B cell (primary cell): Measurements from ENCODE around the gene PNPLA2. TPM values are rescaled to one million over a fixed set of nuclear protein-coding genes. Genes with fewer than 3 reads are reported as not detected.
A peak's percentile ranks its signal among the peaks of the same experiment; 100 is the strongest.

Experiments
- ATAC-seq: fragments of 200-7000 bp; cut with Tn5 transposase; one replicate; pipeline ENCODE4 v1.10.0; 2021; ENCODE audit warnings: low read depth, mild to moderate bottlenecking, moderate number of reproducible peaks, moderate library complexity
- CTCF ChIA-PET: fragments of 350-600 bp; sonication (Branson Sonifier 250); formaldehyde crosslinking; loops from one replicate; lab custom pipeline; 2021; ENCODE audit warnings: antibody characterized with exemption, inconsistent platforms; lab: Charles Lee
- POLR2A ChIA-PET: fragments of 350-600 bp; sonication (Branson Sonifier 250); formaldehyde crosslinking; loops from one replicate; lab custom pipeline; 2021; ENCODE audit warnings: antibody characterized with exemption; lab: Charles Lee
- DNase-seq: peaks from one replicate; pipeline ENCODE4 v3.0.0; 2013
- H2AFZ ChIP-seq: 2 replicates; pipeline ENCODE4 v1.6.1; 2012; ENCODE audit warnings: mild to moderate bottlenecking, low read depth, low read length; ENCODE audit not compliant: insufficient read depth, poor library complexity, severe bottlenecking
- H3K27ac ChIP-seq, 2 donors: 1 replicate in 1 of 2; 2 replicates in 1 of 2; pipeline ENCODE4 v1.5.1; 2012 to 2013; ENCODE audit warnings: low read length in 2 of 2, mild to moderate bottlenecking in 2 of 2, moderate library complexity in 1 of 2
- H3K27me3 ChIP-seq, 4 experiments: fragments of 200-600 bp in 1 of 4; sonication (generic) in 1 of 4; replicated peaks in 1 of 4; 1 replicate in 2 of 4; 2 replicates in 2 of 4; pipeline versions ENCODE4 v1.6.1 to v1.7.0; 2013 to 2016; ENCODE audit warnings: low read length in 3 of 4, mild to moderate bottlenecking in 2 of 4, mixed read lengths in 1 of 4, moderate library complexity in 1 of 4; ENCODE audit not compliant: insufficient read depth in 4 of 4, control insufficient read depth in 3 of 4; ENCODE audit errors: control extremely low read depth in 1 of 4
- H3K36me3 ChIP-seq, 2 experiments: replicated peaks in 1 of 2; 1 replicate in 1 of 2; 2 replicates in 1 of 2; pipeline versions ENCODE4 v1.6.1 to v1.7.1; 2013; ENCODE audit warnings: low read length in 1 of 2; ENCODE audit not compliant: insufficient read depth in 2 of 2, control insufficient read depth in 1 of 2; ENCODE audit errors: control extremely low read depth in 1 of 2, extremely low read depth in 1 of 2
- H3K4me1 ChIP-seq, 2 donors: fragments of 200-600 bp in 1 of 2; sonication (generic) in 1 of 2; 1 replicate in 1 of 2; 2 replicates in 1 of 2; pipeline versions ENCODE4 v1.5.1 to v1.6.1; 2013 to 2017; ENCODE audit warnings: low read length in 2 of 2; ENCODE audit not compliant: control insufficient read depth in 2 of 2, insufficient read depth in 2 of 2
- H3K4me2 ChIP-seq: replicated peaks from 2 replicates; pipeline ENCODE3; 2012; ENCODE audit warnings: mild to moderate bottlenecking, low read depth, low read length; ENCODE audit not compliant: poor library complexity, severe bottlenecking
- H3K4me3 ChIP-seq, 5 experiments: fragments of 200-600 bp in 1 of 5; sonication (generic) in 1 of 5; 1 replicate in 3 of 5; 2 replicates in 2 of 5; pipeline versions ENCODE4 v1.5.1 to v1.7.0; 2011 to 2016; ENCODE audit warnings: low read length in 4 of 5, mild to moderate bottlenecking in 4 of 5, low read depth in 2 of 5, control low read depth in 1 of 5, moderate library complexity in 1 of 5; ENCODE audit not compliant: insufficient read depth in 1 of 5; ENCODE audit errors: control extremely low read depth in 1 of 5, extremely low read depth in 1 of 5
- H3K79me2 ChIP-seq: fragments of 200-600 bp; sonication (generic); one replicate; pipeline ENCODE4 v1.6.0; 2016; ENCODE audit warnings: low read length; ENCODE audit not compliant: control insufficient read depth, insufficient read depth
- H3K9ac ChIP-seq: fragments of 200-600 bp; sonication (generic); 2 replicates; pipeline ENCODE4 v1.6.1; 2017; ENCODE audit warnings: mild to moderate bottlenecking, low read length, moderate library complexity
- H3K9me3 ChIP-seq, 3 donors: one replicate each; pipeline versions ENCODE4 v1.6.1 to v1.7.1; 2013; ENCODE audit warnings: low read length in 2 of 3; ENCODE audit not compliant: control insufficient read depth in 2 of 3, insufficient read depth in 1 of 3; ENCODE audit errors: control extremely low read depth in 1 of 3
- H4K20me1 ChIP-seq: 2 replicates; pipeline ENCODE4 v1.6.0; 2012; ENCODE audit warnings: mild to moderate bottlenecking, low read length; ENCODE audit not compliant: insufficient read depth, control insufficient read depth, poor library complexity, severe bottlenecking
- H3K27ac Mint-ChIP-seq: one replicate; pipeline ENCODE4 v1.8.0; 2021; ENCODE audit warnings: mixed read lengths
- H3K27me3 Mint-ChIP-seq: one replicate; pipeline ENCODE4 v1.8.0; 2021; ENCODE audit warnings: mixed read lengths
- H3K4me1 Mint-ChIP-seq: one replicate; pipeline ENCODE4 v1.8.0; 2021; ENCODE audit warnings: mixed read lengths
- H3K4me3 Mint-ChIP-seq: one replicate; pipeline ENCODE4 v1.8.0; 2021; ENCODE audit warnings: mixed read lengths
- H3K9me3 Mint-ChIP-seq: one replicate; pipeline ENCODE4 v1.8.0; 2022; ENCODE audit warnings: mixed read lengths; ENCODE audit not compliant: insufficient read depth
- CTCF ChIP-seq: fragments of 200-600 bp; IDR thresholded peaks from one replicate; pipeline ENCODE4 v1.8.0; 2022; ENCODE audit warnings: antibody characterized with exemption, mild to moderate bottlenecking
- EZH2 ChIP-seq: IDR thresholded peaks from 2 replicates; pipeline ENCODE4 v1.6.1; 2012; ENCODE audit warnings: borderline replicate concordance, low read depth, mild to moderate bottlenecking, moderate library complexity, low read length; ENCODE audit not compliant: insufficient read depth, poor library complexity, severe bottlenecking
- WGBS: methylation state at CpG from one replicate; pipeline ENCODE4 v1.1.5; 2013; ENCODE audit warnings: missing lambda C conversion rate; ENCODE audit not compliant: insufficient coverage; 5-methylcytosine and 5-hydroxymethylcytosine counted together
- intact Hi-C: fragments of 100-400 bp; cut with micrococcal nuclease; formaldehyde crosslinking; loops from one replicate; pipeline ENCODE4 v1.10.0; 2022
- polyA plus RNA-seq: library from polyadenylated mRNA; depleted of rRNA; stranded (reverse); fragments of >200 nt; gene quantifications from 2 replicates; pipeline ENCODE4 v1.2.3, GENCODE V29; 2012
- total RNA-seq, 2 donors: library from RNA; stranded (reverse); fragments of 120-200 nt in 1 of 2; gene quantifications; 1 replicate in 1 of 2; 2 replicates in 1 of 2; pipeline versions ENCODE4 v1.2.3 to v1.2.4, GENCODE V29; 2013 to 2022

Gene PNPLA2
- total and polyA plus RNA-seq, 2 donors (not counting 1 experiment from before 2014, with no cell fraction given) = 208 to 276 TPM

GRCh38 chr11:810040-810567 is 8.6 kb upstream of the PNPLA2 start:
- Histone ChIP-seq H3K36me3 (peaks cover 2 to 24% of the 10 kb centered on the region in 2 experiments), H3K4me2 (peak overlapping the region; percentile 87), H3K27ac (peak overlapping the region; percentile 83 to 94), H4K20me1 (peaks cover 36% of the 10 kb centered on the region), H3K9me3 (no peaks in the 10 kb centered on the region), H2AFZ (peak overlapping the region; percentile 93), H3K4me1 (peaks cover 21 to 31% of the 10 kb centered on the region in 2 donors), H3K9ac (peak overlapping the region; percentile 90), H3K4me3 (peak overlapping the region; percentile 53 to 95 (median 86)), H3K79me2 (peaks cover 27% of the 10 kb centered on the region), H3K27me3 (no peaks in the 10 kb centered on the region)
- peak; percentile 2 for ATAC-seq
- intact Hi-C loops = no loop called here
- no peak for DNase-seq
- POLR2A ChIA-PET = interaction anchor here (0.6 to 2.9 kb wide), 6 partner anchors 9 to 116 kb away, joined by 3 to 32 read pairs (median 9); partner anchors contain the start of genes PNPLA2, POLR2L, SLC25A22 and TSPAN4
- under 1% methylated on average over 54 of the region's 55 CpGs for WGBS
- Mint-ChIP-seq H3K9me3 (no peaks in the 10 kb centered on the region), H3K4me1 (peaks cover 40% of the 10 kb centered on the region), H3K27ac (peak overlapping the region; percentile 99), H3K27me3 (no peaks in the 10 kb centered on the region), H3K4me3 (peak overlapping the region; percentile 96)
- CTCF ChIA-PET = interaction anchor here (1.1 to 2.6 kb wide), 4 partner anchors 9 to 21 kb away, joined by 3 to 14 read pairs (median 4); partner anchors contain the start of gene PNPLA2
- TF ChIP-seq CTCF (peak; percentile 13), EZH2 (no peak)
